Measurements from ENCODE around the gene OVOL2.

DNA sequence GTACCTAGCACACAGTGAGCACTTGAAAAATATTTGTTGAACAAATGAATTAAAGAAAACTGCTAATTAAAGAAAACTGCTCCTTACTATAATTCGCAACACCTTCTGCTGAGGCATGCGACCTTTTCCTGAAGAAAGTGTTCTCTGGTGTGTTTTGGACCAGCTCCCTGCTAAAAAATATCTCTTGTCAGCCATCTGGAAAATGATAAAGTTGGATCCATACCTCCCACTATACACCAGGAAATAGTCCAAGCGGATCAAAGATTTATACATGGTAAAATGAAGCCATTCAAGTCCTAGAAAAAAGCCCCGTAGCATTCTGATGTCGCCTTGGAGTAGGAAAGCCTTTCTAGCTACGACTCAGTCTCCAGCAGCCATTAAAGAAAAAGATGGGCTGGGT, 43.3 kb downstream of the OVOL2 start:
- TF ChIP-seq, protein P1, sequence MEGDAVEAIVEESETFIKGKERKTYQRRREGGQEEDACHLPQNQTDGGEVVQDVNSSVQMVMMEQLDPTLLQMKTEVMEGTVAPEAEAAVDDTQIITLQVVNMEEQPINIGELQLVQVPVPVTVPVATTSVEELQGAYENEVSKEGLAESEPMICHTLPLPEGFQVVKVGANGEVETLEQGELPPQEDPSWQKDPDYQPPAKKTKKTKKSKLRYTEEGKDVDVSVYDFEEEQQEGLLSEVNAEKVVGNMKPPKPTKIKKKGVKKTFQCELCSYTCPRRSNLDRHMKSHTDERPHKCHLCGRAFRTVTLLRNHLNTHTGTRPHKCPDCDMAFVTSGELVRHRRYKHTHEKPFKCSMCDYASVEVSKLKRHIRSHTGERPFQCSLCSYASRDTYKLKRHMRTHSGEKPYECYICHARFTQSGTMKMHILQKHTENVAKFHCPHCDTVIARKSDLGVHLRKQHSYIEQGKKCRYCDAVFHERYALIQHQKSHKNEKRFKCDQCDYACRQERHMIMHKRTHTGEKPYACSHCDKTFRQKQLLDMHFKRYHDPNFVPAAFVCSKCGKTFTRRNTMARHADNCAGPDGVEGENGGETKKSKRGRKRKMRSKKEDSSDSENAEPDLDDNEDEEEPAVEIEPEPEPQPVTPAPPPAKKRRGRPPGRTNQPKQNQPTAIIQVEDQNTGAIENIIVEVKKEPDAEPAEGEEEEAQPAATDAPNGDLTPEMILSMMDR (IDR thresholded peaks at IDR 0.05): no peak
- TF ChIP-seq POLR2A (IDR thresholded peaks at IDR 0.05): no peak
